ENCODE measurements around the gene LDLRAD4.

DNA sequence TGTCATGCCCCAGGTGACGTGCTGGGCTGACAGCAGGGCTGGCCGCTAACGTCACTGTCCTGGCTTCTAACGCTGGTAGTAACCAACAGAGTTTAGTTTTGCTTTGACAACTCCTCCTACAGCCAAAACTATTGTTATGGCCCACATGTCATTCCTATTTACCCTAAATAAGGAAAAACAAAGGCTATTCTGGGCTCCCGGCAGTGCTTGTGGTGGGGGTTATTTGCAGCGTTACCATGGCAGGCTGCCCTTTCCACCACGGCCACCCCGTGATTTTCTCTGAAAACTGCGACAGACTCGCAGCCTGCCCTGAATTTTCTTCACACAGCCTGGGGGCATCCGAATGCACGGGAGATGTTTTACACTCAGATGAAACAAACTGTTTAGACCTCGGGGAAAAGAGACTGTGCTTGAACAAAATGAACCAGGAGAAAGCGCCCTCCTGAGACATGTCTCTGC lies 392.6 kb downstream of the LDLRAD4 start:
- TF ChIP-seq, protein P1, sequence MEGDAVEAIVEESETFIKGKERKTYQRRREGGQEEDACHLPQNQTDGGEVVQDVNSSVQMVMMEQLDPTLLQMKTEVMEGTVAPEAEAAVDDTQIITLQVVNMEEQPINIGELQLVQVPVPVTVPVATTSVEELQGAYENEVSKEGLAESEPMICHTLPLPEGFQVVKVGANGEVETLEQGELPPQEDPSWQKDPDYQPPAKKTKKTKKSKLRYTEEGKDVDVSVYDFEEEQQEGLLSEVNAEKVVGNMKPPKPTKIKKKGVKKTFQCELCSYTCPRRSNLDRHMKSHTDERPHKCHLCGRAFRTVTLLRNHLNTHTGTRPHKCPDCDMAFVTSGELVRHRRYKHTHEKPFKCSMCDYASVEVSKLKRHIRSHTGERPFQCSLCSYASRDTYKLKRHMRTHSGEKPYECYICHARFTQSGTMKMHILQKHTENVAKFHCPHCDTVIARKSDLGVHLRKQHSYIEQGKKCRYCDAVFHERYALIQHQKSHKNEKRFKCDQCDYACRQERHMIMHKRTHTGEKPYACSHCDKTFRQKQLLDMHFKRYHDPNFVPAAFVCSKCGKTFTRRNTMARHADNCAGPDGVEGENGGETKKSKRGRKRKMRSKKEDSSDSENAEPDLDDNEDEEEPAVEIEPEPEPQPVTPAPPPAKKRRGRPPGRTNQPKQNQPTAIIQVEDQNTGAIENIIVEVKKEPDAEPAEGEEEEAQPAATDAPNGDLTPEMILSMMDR (IDR thresholded peaks at IDR 0.05) = no peak
- TF ChIP-seq POLR2A (IDR thresholded peaks at IDR 0.05) = no peak

Data from lower leg skin (tissue), 3 donors.